ENCODE data around the gene SPDEF.

The SPDEF gene

DNA sequence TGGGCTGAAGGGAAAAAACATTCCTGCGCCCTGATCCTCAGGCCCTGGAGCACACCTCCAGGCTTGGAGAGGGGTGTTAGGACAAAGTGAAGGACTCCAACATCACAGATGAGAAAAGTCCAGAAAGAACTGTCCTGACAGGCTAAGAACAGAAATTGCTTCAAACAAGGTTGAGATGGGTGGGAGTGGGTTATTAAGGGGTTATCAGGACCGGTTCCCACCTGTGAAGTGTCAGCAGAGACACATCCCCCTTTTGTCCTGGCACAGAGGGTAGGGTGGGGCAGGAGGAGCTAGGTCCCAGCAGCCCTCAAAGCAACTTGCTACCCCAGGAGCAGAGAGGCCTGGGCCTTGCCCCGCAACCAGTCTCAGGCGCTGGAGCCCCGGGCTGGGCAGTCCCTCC lies 3.5 kb downstream of the SPDEF start:
- in situ Hi-C loops (cut with MboI; ENCODE audit: low pct_unique_long_range_greater_than_20kb, low sequenced_read_pairs), result no loop called here
- DNase-seq, result no peak

DNA sequence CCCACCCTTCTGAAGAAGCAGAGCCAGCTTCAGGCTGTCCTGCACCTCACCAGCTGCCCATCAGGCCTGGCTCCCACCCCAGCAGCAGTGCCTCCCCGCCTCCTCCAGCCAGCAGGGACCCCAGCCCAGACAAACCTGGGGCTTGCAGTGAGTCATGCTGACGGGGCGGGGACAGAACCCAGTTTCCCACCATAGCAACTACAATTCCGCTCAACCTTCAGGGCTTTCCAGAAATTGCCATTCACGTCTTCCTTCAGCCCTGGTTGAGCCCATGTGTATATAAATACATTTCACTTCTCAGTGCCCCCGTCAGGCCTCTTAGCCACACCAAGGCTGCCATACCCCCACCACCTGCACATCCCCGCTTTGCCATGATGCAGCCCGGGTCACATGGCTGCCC lies 4.4 kb downstream of the SPDEF start:
- DNase-seq, result no peak
- in situ Hi-C loops (cut with MboI; ENCODE audit: low pct_unique_long_range_greater_than_20kb, low sequenced_read_pairs), result no loop called here

DNA sequence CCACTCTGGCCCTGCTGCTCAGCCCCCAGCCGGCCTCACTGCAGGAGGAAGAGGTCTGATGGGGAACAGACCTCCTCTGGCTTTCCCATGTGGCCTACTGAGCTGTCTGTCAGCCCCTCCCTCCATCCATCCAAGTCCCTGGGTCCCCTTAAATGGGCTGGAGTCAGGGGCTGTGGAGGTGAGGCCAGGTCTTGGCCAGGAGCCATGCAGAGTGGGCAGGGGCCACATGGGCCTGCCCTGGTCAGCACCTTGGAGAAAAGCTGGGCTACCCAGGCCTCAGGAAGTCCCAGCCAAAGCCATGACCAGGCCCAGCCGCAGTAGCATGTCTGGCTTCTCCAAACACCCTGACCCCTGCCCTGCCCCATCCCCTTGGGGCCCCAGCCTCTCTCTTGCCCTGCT lies 6.3 kb downstream of the SPDEF start:
- in situ Hi-C loops (cut with MboI; ENCODE audit: low pct_unique_long_range_greater_than_20kb, low sequenced_read_pairs), result no loop called here
- DNase-seq, result no peak

DNA sequence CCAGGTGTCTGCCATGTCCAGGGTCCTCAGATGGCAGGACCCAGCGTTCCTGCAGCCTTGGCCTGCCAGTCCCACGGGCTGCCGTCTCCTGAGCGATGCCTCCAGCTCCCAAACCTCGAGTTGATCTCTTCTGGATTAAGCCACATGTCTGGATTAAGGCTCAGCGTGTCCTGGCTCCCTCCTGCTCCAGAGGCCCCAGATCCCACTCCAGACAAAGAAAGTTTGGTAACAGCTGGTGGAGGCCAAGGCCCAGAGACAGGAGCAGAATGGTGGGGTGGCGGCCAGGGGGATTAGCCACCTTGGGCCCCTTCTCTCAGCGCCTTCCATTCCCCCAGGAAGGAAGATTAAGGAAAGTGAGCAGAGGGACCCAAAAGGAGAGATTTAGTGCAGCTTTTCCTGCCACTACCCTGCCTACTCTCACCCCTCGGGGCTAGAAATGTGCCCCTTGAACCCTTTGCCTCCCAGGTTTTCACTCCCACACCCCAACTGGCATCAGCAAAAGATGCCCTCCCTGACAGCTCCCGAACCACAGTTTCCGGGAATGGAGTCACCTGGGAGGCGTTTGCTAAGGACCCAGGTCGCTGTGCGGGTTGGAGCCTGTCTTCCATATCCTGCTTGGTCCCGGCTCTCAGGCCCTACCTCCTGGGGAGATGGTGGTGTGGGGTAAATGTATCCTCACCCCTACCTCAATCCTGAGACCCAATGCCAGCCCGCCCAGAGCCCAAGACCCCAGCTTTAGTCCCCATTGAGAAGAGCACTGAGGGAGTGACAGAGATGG lies 6.9 kb downstream of the SPDEF start:
- in situ Hi-C loops (cut with MboI; ENCODE audit: low pct_unique_long_range_greater_than_20kb, low sequenced_read_pairs), result no loop called here
- DNase-seq, result no peak

DNA sequence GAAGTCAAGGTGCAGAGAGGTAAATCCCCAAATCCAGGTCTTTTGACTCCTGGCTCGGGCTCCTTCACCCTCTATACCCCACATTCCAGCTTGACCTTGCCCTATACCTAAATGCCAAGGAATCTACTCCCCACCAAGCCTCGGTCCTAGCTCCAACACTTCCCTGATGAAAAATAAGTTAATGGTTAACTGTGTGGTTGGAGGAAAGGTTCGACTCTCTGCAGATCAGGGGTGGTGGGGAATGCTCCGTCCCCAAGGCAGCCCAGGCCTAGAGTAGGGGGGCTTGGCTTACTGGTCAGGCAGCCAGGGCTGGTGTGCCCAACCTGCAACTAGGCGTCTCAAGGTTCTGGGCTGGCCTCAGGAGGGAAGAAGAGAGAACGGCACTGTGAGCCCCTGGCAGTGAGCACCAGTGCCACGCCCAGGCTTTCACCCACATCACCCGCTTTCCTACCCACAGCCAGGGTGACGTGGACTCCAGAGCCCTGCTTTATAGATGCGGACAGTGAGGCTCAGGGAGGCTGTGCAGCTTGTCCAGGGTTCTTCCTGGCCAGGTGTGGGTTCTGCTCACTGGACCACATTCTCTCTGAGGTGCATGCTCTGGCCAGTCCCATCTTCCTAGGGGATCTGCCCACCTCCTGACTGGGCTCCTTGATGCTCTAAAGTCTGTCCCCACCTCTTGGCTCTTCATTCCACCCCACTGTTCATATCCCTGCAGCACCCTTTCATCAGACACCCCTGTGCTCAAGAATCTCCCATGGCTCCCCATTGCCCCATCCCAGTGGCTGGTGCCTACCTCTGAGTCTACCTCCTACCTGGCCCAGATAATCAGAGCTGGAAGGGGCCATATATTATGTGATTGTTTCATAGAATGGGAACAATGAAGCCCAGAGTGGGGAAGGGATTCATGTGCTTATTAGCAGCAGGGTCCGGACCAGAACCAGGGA lies 8.2 kb downstream of the SPDEF start:
- no peak for DNase-seq
- in situ Hi-C loops (cut with MboI; ENCODE audit: low pct_unique_long_range_greater_than_20kb, low sequenced_read_pairs), result no loop called here

DNA sequence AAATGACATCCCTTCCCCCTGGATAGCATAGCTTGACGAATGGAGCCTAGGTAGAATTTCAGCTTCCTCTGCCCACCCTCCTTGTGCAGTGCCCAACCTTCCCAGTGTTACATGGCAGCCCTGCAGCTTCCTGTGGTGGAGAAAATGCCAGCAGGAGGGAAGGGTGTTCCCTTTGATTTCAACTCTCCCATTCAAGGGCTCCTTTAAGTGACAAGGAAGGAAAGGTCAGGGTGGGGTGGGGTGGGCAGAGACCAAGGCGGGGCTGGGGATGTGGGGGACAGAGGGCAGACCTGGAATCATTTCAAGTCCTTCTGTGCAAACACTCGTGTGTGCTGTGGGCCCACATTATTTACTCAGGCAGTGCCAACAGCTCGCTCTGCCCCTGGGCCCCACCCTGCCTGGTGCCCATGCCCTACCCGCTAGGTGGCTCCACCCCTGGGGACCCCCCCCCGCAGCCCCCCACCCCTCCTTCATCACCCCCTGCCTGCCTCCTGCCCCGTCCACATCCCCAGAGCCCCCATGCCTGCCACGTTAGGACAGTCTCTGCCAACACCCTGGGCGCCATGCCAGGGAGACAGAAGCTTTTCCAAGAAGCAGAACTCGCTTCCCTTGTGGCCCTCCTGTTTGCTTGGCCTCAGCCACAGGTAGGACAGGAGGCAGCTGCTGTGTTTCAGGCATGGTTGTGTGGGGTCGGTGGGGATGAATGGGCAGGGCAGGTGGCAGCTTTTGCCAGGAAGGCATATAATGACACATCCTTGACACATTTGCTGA lies 9.4 kb downstream of the SPDEF start:
- no peak for DNase-seq
- in situ Hi-C loops (cut with MboI; ENCODE audit: low pct_unique_long_range_greater_than_20kb, low sequenced_read_pairs), result no loop called here

DNA sequence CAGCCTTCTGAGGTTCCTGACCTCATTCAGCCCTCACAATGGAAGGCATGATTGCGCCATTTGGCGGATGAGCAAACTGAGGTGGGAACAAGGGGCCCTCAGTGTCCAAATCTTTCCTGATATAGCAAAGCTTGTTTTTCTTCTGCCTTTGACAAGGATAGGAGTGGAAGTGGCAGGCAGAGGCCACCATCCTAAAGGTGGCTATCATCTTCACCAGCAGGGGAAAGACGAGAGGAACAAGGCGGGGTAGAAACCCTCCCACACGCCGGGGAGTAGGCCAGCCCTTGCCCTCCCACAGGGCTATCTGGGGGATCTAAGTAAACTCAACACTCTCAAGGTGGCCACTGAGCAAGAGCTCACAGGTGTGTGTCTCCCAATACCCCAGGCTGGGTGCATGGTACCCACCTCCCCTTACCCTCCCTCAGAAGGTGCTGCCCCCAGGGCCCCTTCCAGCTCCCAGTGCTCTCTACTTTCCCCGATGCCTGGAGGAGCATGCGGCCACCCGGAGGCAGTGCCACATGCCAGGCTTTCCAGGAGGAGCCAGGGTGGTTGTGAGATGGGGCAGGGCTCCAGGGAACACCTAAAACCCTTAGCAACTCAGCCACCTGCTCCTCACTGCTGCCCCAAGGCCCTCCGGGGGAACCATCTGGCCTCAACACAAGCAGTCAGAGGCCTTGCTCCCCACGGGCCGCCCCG lies 11.2 kb downstream of the SPDEF start:
- in situ Hi-C loops (cut with MboI; ENCODE audit: low pct_unique_long_range_greater_than_20kb, low sequenced_read_pairs), result no loop called here
- peak; percentile 20 for DNase-seq

DNA sequence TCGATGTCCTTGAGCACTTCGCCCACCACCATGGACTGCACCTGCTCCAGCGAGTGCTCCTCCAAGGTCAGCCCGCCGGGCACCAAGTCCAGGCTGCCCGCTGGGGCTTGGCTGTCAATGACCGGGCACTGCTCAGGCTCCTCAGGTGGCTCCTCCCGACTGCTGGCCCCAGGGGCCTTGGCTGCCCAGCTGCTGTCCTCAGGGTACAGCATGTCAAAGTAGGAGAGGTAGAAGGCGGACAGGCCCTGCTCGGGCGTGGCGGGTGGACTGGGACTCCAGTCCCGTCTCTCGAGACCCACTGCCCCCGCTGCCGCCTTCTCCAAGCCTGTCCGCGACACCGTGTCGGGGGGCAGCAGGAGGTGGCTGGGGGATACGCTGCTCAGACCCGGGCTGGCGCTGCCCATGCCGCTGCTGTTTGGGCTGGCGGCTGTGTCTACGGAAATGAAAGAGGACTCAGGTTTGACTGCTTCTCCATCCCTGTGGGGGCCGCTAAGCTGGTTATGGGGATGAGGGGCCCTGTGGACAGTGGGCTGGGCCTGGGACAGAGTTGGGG lies 12.0 kb downstream of the SPDEF start:
- DNase-seq, result no peak
- in situ Hi-C loops (cut with MboI; ENCODE audit: low pct_unique_long_range_greater_than_20kb, low sequenced_read_pairs), result no loop called here

DNA sequence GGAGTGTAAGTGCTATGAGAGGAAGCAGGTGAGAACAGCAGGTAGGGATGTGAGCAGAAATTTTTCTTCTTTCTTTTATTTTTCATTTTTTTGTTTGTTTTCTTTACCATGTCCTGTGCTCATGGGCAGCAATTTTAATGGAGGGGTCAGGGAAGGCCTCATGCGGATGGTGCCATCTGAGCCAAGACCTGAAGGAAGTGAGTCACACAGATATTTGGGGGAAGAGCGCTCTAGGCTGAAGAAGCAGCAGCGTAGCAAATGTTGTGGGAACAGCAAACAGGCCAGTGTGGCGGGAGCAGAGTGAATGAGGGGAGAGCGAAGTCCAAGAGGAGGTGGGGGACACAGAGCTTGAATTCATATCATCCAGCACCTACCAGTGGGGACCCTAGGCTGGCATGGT lies 12.7 kb downstream of the SPDEF start:
- in situ Hi-C loops (cut with MboI; ENCODE audit: low pct_unique_long_range_greater_than_20kb, low sequenced_read_pairs), result no loop called here
- DNase-seq, result no peak

DNA sequence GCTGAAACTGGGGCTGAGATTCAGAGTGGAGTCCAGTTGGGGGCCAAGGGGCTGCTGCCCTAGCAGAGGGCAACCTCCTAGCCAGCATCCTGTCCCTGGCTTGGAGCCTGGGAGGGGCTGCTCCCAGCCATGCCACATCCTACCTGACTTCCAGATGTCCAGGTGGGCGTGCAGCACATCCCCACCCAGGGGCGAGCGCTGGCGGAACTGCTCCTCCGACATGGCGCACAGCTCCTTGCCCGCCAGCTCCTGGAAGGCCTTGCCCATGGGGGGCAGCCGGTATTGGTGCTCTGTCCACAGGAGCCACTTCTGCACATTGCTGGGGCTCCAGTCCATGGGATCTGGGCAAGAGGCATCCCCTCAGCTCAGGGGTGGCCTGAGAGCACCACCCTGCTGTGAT lies 15.3 kb downstream of the SPDEF start:
- in situ Hi-C loops (cut with MboI; ENCODE audit: low pct_unique_long_range_greater_than_20kb, low sequenced_read_pairs), result no loop called here
- DNase-seq, result no peak

DNA sequence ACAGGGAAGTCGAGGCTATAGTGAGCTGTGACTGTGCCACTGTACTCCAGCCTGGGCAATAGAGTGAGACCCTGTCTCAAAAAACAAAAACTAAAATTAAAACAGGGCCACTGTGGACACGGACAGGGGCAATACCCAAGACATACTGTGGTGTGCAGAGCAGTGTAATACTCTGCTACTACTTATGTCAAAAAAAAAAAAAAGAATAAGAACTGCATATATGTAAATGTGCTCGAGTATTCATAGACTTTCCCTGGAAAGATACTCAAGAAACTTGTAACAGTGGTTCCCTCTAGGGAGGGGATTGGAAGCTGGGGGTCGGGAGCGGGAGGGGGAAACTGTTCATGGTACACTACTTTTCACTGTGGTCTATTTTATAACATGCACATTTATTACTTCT lies 15.9 kb downstream of the SPDEF start:
- in situ Hi-C loops (cut with MboI; ENCODE audit: low pct_unique_long_range_greater_than_20kb, low sequenced_read_pairs), result no loop called here

DNA sequence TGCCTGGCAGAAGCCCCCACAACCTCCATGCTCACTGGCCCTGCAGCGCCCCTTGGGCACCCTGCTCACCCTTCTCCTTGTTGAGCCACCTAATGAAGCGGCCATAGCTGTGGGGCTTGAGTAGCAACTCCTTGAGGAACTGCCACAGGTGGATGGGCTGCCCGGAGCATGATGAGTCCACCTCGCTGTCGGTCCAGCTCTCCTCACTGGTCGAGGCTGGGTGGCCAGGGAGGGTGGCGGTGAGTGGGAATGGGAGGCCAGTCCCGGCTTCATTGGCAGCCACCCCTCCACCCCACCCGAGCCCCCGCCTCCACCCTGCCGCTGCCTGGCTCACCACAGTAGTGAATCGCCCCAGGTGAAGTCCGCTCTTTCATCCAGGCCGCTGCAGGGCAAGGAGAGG lies 16.9 kb downstream of the SPDEF start:
- in situ Hi-C loops (cut with MboI; ENCODE audit: low pct_unique_long_range_greater_than_20kb, low sequenced_read_pairs), result no loop called here

More for the DNA sequence above, 15.9 kb downstream of the SPDEF start:
- DNase-seq, result no peak

DNA sequence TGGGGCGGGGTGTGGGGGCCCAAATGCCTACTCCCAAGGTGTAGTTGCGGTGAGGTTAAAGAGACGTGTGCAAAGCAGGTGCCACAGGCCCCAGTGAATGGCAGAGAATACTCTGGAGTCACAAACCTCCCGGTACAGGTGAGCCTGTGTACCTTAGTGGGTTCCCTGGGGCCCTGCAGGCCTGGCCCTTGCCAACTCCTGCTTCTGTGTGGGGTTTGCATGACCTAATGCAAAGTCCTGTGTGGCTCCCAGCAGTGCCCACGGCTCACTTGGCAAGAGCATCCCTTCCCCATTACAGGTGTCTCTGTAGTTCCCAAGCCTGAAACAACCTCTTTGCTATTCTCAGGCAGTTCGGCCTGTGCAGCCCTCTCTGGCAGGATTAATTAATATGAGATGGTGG lies 17.5 kb downstream of the SPDEF start:
- in situ Hi-C loops (cut with MboI; ENCODE audit: low pct_unique_long_range_greater_than_20kb, low sequenced_read_pairs), result no loop called here
- DNase-seq, result no peak

More for the DNA sequence above, 16.9 kb downstream of the SPDEF start:
- no peak for DNase-seq

DNA sequence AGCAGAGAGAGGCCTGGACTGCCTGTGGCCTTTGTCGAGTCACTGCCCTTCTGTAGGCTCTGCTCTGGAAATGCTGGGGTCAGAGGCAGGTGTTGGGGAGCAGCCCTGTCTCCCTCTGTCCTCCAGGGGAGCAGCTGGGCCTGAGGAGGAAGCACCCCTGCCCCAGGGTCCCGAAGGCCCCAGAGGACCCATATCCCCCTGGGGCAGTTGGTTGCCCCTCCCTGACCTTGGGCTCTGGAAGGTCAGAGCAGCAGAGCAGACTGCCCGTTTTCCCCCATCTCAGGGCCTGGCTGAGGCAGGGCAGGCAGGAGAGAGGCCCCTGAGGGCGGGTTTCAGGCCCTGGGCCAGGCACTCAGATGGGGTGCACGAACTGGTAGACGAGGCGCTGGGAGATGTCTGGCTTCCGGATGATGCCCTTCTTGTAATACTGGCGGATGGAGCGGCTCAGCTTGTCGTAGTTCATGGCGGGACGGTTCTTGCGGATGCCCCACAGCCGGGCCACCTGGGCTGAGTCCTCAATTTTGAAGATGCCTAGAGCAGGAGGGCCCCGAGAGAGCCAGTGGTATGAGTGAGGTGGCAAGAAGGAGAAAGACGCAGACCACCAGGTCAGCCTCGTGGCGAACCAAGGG lies 18.1 kb downstream of the SPDEF start:
- DNase-seq, result no peak
- in situ Hi-C loops (cut with MboI; ENCODE audit: low pct_unique_long_range_greater_than_20kb, low sequenced_read_pairs), result no loop called here

DNA sequence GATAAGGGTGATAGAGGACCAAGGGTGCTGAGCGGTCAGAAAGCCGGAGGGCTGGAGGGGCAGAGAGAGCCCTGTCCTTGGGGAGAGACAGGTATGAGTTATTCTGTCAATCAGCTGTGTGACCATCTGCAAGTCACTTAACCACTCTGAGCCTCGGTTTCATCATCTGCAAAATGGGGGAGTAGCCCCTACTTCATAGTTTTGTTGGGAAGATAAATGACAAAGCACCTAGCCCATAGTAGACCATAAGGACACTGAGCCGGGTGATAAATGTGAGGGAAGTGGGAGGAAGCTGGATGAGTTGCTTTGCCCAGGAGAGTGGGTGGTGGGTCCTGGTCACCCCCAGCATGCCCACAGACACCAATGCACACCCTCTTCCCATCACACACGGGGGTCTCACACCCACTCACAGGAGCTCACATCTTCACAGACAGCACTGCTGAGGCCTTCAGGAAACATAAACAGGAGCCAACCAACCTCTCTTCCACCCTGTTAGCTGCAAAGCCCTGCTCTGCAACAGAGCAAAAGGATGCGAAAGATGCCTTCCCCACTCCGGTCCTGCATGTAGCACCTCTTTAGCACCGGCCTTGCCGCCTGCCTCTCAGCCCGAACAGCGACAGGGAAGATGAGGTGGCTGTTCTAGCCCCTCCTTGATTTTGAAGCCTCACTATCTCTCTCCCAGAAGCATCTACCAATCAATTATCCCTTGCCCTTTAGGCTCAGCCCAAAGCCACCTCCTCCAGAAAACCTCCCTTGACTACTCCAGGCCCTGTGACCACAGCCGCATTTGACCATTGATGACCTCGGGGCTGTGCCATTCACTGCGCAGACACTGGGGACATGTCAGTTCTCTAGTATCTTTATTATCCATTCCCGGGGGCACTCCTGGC lies 18.9 kb downstream of the SPDEF start:
- in situ Hi-C loops (cut with MboI; ENCODE audit: low pct_unique_long_range_greater_than_20kb, low sequenced_read_pairs), result no loop called here
- no peak for DNase-seq

DNA sequence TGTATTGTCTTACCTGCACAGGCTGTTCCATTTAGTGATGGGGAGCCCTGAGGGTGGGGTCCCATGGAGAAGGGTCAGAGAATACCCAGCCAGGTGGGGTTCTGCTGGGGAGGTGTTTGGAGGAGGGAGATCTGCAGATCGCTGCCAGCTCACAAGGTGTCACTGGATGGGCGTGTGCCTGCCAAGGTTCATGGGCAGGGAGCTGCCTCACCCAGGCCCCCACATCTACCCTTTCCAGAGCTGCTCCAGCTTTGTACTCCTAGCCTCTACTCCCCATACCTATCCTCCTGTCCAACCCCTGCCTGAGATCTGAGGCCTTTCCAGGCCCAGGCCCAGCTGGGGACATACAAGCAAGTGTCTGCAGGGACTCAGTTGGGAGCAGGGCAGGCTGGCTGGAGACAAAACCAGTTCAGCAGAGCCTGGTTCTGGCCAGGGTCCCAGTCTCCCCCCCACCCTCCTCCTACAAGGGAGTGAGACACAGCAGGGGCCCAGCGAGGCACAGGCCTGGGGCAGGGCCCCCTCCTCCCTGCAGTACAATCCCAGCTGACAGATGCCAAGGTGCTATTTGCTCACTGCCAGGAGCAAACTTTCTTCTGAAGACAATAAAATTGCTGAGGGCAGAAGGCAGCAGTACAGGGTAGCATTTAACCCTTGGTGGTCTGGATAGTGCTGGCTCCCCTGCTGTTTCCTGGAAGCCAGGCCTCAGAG lies 19.7 kb downstream of the SPDEF start:
- DNase-seq, result no peak
- in situ Hi-C loops (cut with MboI; ENCODE audit: low pct_unique_long_range_greater_than_20kb, low sequenced_read_pairs), result no loop called here

DNA sequence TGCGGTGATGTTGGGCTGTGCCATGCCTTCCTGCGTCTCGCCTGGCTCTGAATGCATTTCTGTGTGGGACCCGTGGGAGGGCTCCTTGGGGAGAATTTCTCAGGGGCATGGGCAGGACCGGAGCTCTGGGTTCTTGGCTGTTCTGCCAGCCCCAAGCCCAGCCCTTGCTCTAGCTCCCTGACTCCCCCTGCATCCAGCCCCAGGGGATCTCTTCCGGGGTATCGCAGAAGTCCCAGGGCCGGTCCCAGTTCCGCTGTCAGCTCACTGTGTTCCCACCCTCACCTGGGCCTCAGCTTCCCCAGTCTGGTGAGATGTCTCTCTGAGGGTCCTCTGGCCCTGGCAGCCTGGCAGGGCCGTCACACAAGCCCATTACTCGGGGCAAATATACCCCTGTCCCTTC lies 20.5 kb downstream of the SPDEF start:
- in situ Hi-C loops (cut with MboI; ENCODE audit: low pct_unique_long_range_greater_than_20kb, low sequenced_read_pairs), result no loop called here
- no peak for DNase-seq

All from KBM-7 (cell line).